ENCODE measurements around the gene MEAK7.
"Not testable (repeated sequence)": the region's sequence is repeated elsewhere in the genome, so short reads cannot be mapped to it uniquely, and the experiment has no call there.

Gene MEAK7

GRCh38 chr16:84528322-84528721 lies 23.9 kb upstream of the MEAK7 start:
- DNase-seq (ENCODE audit: low spot score) = no peak
- TF ChIP-seq CTCF (IDR thresholded peaks at IDR 0.05; ENCODE audit: borderline replicate concordance, control extremely low read depth, extremely low read depth, insufficient read depth, missing control alignments) = no peak
- in situ Hi-C loops (cut with MboI; ENCODE audit: low sequenced_read_pairs, unreplicated experiment) = no loop called here

- in situ Hi-C loops (cut with MboI; ENCODE audit: low sequenced_read_pairs, unreplicated experiment) = no loop called here
- TF ChIP-seq CTCF (IDR thresholded peaks at IDR 0.05; ENCODE audit: borderline replicate concordance, control extremely low read depth, extremely low read depth, insufficient read depth, missing control alignments) = no peak
- DNase-seq (ENCODE audit: low spot score) = no peak
These were observed 23.2 kb upstream of the MEAK7 start for GRCh38 chr16:84527532-84528269.

- no peak for DNase-seq (ENCODE audit: low spot score)
- in situ Hi-C loops (cut with MboI; ENCODE audit: low sequenced_read_pairs, unreplicated experiment) = no loop called here
- TF ChIP-seq CTCF (IDR thresholded peaks at IDR 0.05; ENCODE audit: borderline replicate concordance, control extremely low read depth, extremely low read depth, insufficient read depth, missing control alignments) = no peak
These were observed 22.5 kb upstream of the MEAK7 start for GRCh38 chr16:84526794-84527531.

GRCh38 chr16:84524941-84525581 lies 20.6 kb upstream of the MEAK7 start:
- in situ Hi-C loops (cut with MboI; ENCODE audit: low sequenced_read_pairs, unreplicated experiment) = loop anchor here (25.0 kb wide), 1 partner anchor 437 kb away; no protein-coding TSS in a partner anchor
- not testable (repeated sequence) for DNase-seq (ENCODE audit: low spot score)

GRCh38 chr16:84524346-84524920 lies 20.0 kb upstream of the MEAK7 start:
- in situ Hi-C loops (cut with MboI; ENCODE audit: low sequenced_read_pairs, unreplicated experiment) = loop anchor here (25.0 kb wide), 1 partner anchor 438 kb away; no protein-coding TSS in a partner anchor
- TF ChIP-seq CTCF (IDR thresholded peaks at IDR 0.05; ENCODE audit: borderline replicate concordance, control extremely low read depth, extremely low read depth, insufficient read depth, missing control alignments) = no peak
- no peak for DNase-seq (ENCODE audit: low spot score)

- TF ChIP-seq CTCF (IDR thresholded peaks at IDR 0.05; ENCODE audit: borderline replicate concordance, control extremely low read depth, extremely low read depth, insufficient read depth, missing control alignments) = no peak
- in situ Hi-C loops (cut with MboI; ENCODE audit: low sequenced_read_pairs, unreplicated experiment) = loop anchor here (25.0 kb wide), 1 partner anchor 441 kb away; no protein-coding TSS in a partner anchor
- DNase-seq (ENCODE audit: low spot score) = no peak
These were observed 17.0 kb upstream of the MEAK7 start for GRCh38 chr16:84521497-84521770.
